ENCODE results near the gene OR2AG1. TPM values are rescaled to one million over a fixed set of nuclear protein-coding genes. Genes with fewer than 3 reads are reported as not detected.

OR2AG1 gene
- total RNA-seq, 2 experiments from 2014 or later, result not detected

DNA sequence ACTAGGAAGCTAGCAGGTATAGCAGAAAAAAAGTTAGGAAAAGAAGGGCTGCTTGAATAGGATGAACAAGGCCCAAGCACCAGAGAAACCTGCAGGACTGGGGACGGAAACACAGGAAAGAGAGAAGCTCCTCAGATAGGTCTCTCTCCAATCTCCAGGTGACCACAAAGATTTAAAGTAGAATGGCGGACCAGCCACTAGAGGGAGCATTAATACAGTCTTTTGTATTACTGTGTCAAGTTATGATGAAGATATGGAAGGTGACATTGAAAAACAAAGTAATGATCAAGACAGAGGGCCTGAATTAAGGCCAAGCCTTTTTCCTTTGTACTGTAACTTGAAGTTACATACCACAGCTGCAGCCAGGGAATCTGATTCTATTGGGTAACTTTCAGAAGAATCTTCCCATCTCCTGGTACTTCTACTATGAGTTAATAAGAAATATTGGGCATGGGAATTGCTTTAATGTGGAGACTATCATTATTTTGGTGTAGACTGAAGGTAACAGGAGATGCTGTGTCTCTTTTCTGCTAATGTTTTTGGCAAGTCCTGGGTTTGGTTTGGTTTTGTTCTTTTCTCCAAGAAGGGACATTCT lies 44.9 kb upstream of the OR2AG1 start:
- ChIA-PET CTCF (ENCODE audit: unreplicated experiment) (interaction anchor here (0.6 to 2.1 kb wide), 4 partner anchors 9 to 204 kb away, joined by 3 to 11 read pairs (median 4); no protein-coding TSS in a partner anchor), POLR2A (interaction anchor here (0.5 to 1.4 kb wide), 4 partner anchors 189 to 229 kb away, joined by 3 to 6 read pairs (median 3); no protein-coding TSS in a partner anchor)
- H3K4me3 ChIP-seq (ENCODE audit: low read depth, low read length, poor library complexity, severe bottlenecking), result no peak overlapping the region
- H2AFZ ChIP-seq (ENCODE audit: low read length), result no peak overlapping the region
- TF ChIP-seq, protein P1, sequence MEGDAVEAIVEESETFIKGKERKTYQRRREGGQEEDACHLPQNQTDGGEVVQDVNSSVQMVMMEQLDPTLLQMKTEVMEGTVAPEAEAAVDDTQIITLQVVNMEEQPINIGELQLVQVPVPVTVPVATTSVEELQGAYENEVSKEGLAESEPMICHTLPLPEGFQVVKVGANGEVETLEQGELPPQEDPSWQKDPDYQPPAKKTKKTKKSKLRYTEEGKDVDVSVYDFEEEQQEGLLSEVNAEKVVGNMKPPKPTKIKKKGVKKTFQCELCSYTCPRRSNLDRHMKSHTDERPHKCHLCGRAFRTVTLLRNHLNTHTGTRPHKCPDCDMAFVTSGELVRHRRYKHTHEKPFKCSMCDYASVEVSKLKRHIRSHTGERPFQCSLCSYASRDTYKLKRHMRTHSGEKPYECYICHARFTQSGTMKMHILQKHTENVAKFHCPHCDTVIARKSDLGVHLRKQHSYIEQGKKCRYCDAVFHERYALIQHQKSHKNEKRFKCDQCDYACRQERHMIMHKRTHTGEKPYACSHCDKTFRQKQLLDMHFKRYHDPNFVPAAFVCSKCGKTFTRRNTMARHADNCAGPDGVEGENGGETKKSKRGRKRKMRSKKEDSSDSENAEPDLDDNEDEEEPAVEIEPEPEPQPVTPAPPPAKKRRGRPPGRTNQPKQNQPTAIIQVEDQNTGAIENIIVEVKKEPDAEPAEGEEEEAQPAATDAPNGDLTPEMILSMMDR (conservative IDR thresholded peaks at IDR 0.05; ENCODE audit: low read length), result peak; percentile 91
- TF ChIP-seq EZH2phosphoT487 (IDR thresholded peaks at IDR 0.05; ENCODE audit: borderline replicate concordance, low read depth, low read length), result no peak
- BruUV-seq (replicated peaks), result no TSS peak
- H4K20me1 ChIP-seq (ENCODE audit: insufficient read depth, low read length), result no peaks in the 10 kb centered on the region
- no peaks in the 10 kb centered on the region for H3K36me3 ChIP-seq (ENCODE audit: insufficient read depth, low read length)
- H3K4me1 ChIP-seq (ENCODE audit: insufficient read depth, low read length, poor library complexity, severe bottlenecking), result peaks cover 13% of the 10 kb centered on the region
- intact Hi-C loops (cut with micrococcal nuclease; ENCODE audit: unreplicated experiment), result loop anchor here (1.0 kb wide), 1 partner anchor 19 kb away; no protein-coding TSS in a partner anchor
- no peak overlapping the region for H3K27ac ChIP-seq (ENCODE audit: low read depth, low read length, poor library complexity, severe bottlenecking)
- no peaks in the 10 kb centered on the region for H3K9me3 ChIP-seq (ENCODE audit: low read length)
- DNase-seq (ENCODE audit: low spot score), result peak; percentile 80
- H3K9me2 ChIP-seq (ENCODE audit: insufficient read depth, low read length), result no peaks in the 10 kb centered on the region
- no peaks in the 10 kb centered on the region for H3K79me2 ChIP-seq (ENCODE audit: insufficient read depth, low read depth, low read length)
- H3K4me2 ChIP-seq (ENCODE audit: low read length), result no peak overlapping the region

DNA sequence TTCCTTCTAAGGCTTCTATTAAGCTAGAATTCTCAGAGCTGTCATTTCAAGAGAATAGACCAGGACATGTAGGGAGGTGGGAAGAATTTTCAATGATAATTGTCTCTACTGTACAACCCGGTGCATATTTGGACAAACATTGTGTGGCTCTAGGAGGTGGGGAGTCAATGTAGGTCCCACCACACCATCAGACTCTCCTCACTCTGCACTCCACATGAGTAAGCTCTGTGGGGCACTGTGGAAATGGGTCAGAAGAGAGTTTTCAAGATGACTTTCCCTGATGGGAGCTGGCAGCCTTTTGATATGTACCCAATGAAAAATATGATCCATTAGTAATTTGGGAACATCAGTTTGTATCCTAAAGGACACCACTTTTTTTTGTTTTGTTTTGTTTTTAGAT lies 44.2 kb upstream of the OR2AG1 start:
- CTCF ChIA-PET (ENCODE audit: unreplicated experiment), result interaction anchor here (0.7 to 2.1 kb wide), 3 partner anchors 8 to 20 kb away, joined by 3 to 11 read pairs (median 3); no protein-coding TSS in a partner anchor
- H3K4me1 ChIP-seq (ENCODE audit: insufficient read depth, low read length, poor library complexity, severe bottlenecking), result peaks cover 13% of the 10 kb centered on the region
- DNase-seq (ENCODE audit: low spot score), result no peak
- intact Hi-C loops (cut with micrococcal nuclease; ENCODE audit: unreplicated experiment), result loop anchor here (1.0 kb wide), 1 partner anchor 19 kb away; no protein-coding TSS in a partner anchor
- BruUV-seq (replicated peaks), result no TSS peak
- no peaks in the 10 kb centered on the region for H3K9me3 ChIP-seq (ENCODE audit: low read length)
- POLR2A ChIA-PET, result interaction anchor here (0.5 to 1.4 kb wide), 2 partner anchors 189 to 229 kb away, joined by 3 to 6 read pairs; no protein-coding TSS in a partner anchor
- no peaks in the 10 kb centered on the region for H3K9me2 ChIP-seq (ENCODE audit: insufficient read depth, low read length)
- no peak overlapping the region for H3K27ac ChIP-seq (ENCODE audit: low read depth, low read length, poor library complexity, severe bottlenecking)
- H3K4me3 ChIP-seq (ENCODE audit: low read depth, low read length, poor library complexity, severe bottlenecking), result no peak overlapping the region
- H3K79me2 ChIP-seq (ENCODE audit: insufficient read depth, low read depth, low read length), result no peaks in the 10 kb centered on the region
- no peak overlapping the region for H3K4me2 ChIP-seq (ENCODE audit: low read length)
- no peaks in the 10 kb centered on the region for H4K20me1 ChIP-seq (ENCODE audit: insufficient read depth, low read length)
- no peak overlapping the region for H2AFZ ChIP-seq (ENCODE audit: low read length)
- TF ChIP-seq EZH2phosphoT487 (IDR thresholded peaks at IDR 0.05; ENCODE audit: borderline replicate concordance, low read depth, low read length), result no peak
- TF ChIP-seq, protein P1 (conservative IDR thresholded peaks at IDR 0.05; ENCODE audit: low read length), result no peak
- H3K36me3 ChIP-seq (ENCODE audit: insufficient read depth, low read length), result no peaks in the 10 kb centered on the region

DNA sequence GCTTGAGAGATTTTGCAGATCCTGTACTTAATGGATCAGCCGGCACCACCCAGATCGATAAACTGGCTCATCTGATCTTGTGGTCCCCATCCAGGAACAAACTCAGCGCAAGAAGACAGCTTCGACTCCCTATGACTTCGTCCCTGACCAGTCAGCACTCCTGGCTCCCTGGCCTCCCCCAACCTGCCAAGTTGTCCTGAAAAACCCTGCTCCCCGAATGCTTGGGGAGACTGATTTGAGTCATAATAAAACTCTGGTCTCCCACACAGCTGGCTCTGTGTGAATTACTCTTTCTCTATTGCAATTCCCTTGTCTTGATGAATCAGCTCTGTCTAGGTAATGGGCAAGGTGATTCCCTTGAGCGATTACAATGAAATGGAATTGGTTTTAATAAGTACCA lies 40.6 kb upstream of the OR2AG1 start:
- DNase-seq (ENCODE audit: low spot score), result no peak
- Histone ChIP-seq H3K9me3 (ENCODE audit: low read length) (peaks cover 5% of the 10 kb centered on the region; the same call in 1 of the 2 replicates), H3K4me1 (ENCODE audit: insufficient read depth, low read length, poor library complexity, severe bottlenecking) (peaks cover 25% of the 10 kb centered on the region), H3K4me3 (ENCODE audit: low read depth, low read length, poor library complexity, severe bottlenecking) (no peak overlapping the region), H3K79me2 (ENCODE audit: insufficient read depth, low read depth, low read length) (no peaks in the 10 kb centered on the region), H3K9me2 (ENCODE audit: insufficient read depth, low read length) (no peaks in the 10 kb centered on the region), H3K4me2 (ENCODE audit: low read length) (no peak overlapping the region), H4K20me1 (ENCODE audit: insufficient read depth, low read length) (no peaks in the 10 kb centered on the region), H3K27ac (ENCODE audit: low read depth, low read length, poor library complexity, severe bottlenecking) (no peak overlapping the region), H2AFZ (ENCODE audit: low read length) (no peak overlapping the region), H3K36me3 (ENCODE audit: insufficient read depth, low read length) (no peaks in the 10 kb centered on the region; the same call in 1 of the 2 replicates)
- POLR2A ChIA-PET, result no interaction called here
- TF ChIP-seq, protein P1 (conservative IDR thresholded peaks at IDR 0.05; ENCODE audit: low read length), result no peak
- TF ChIP-seq EZH2phosphoT487 (IDR thresholded peaks at IDR 0.05; ENCODE audit: borderline replicate concordance, low read depth, low read length), result no peak
- intact Hi-C loops (cut with micrococcal nuclease; ENCODE audit: unreplicated experiment), result no loop called here
- CTCF ChIA-PET (ENCODE audit: unreplicated experiment), result no interaction called here
- BruUV-seq (replicated peaks), result no TSS peak

All from OCI-LY7 (cell line).